GM19467 (cell line): ENCODE data around the gene CDC6.

Experiments
- ATAC-seq: cut with Tn5 transposase; IDR thresholded peaks from one replicate; pipeline ENCODE4 v1.9.1; 2021; ENCODE audit warnings: mild to moderate bottlenecking, moderate library complexity; ENCODE audit not compliant: unreplicated experiment

CDC6 gene

GRCh38 chr17:40338941-40339649 lies 51.4 kb downstream of the CDC6 start:
- no peak for ATAC-seq

GRCh38 chr17:40340327-40340726 lies 52.6 kb downstream of the CDC6 start:
- no peak for ATAC-seq

DNA sequence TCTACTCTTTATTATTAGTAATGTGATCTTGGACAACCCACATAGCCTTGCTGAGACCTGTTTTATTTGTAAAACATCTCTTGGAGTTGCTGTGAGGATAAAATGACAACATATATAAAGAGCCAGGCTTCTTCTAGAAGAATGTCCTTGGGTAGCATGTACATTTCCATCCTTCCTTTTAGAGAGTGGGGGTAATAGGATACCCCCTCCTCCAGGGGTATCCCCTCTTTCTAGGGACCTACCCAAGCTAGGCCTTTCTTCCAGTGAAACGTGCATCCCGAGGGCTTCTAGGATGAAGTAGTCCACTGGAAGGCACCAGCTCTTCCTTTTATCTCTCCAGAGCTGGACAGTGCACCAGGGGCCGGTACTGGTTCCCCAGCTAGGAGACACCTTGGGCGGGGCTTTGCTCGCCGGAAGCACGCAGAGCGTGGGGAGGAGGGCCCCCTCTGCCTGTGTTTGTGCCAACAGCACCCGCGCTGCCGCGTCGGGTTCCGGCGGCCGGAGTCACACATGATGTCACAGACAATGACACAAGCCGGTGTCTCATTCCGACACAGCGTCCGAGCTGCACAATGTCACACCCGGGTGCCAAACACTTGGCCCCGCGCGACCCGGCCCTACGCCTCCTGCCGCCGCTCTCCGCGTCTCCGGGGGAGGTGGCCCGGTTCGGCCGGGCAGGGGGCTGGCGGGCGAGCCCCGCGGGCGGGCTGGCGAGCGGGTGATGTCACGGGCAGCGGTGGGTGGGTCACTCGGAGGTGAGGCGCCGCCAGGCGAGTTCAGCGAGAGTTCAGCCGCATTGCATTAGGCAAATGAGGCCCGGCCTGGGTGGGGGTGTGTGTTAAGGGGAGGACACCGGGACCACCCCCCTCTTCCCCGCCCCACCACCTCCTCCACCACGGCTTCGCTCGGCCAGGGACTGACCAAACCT lies 53.5 kb downstream of the CDC6 start:
- no peak for ATAC-seq

GRCh38 chr17:40341808-40342503 lies 54.3 kb downstream of the CDC6 start:
- no peak for ATAC-seq

DNA sequence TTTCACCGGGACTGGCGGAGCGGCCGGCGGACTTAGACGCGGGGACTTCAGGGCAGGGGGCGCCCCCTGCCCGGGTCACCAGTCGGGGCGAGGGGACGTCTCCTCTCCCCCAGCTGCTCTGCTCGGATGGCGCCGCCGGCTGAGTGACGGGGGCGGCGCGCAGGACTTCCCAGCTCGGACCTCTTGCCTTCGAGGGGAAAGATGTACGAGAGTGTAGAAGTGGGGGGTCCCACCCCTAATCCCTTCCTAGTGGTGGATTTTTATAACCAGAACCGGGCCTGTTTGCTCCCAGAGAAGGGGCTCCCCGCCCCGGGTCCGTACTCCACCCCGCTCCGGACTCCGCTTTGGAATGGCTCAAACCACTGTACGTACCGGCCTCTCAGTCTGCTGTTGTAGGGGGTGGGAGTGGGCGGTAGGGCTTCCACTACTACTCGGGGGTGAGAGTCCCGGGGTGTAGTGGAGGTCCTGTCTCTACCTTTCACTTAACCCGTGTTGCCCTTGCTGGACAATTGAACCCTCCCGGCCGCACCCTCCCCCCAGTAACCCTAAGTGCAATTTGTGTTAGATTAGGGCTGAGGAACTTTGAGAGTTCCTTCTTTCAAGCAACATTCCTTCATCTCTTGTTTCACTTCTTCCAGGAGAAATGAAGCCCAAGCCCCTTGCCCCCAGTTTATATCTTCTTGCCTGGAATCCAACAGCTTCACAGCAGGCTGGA lies 55.0 kb downstream of the CDC6 start:
- no peak for ATAC-seq

DNA sequence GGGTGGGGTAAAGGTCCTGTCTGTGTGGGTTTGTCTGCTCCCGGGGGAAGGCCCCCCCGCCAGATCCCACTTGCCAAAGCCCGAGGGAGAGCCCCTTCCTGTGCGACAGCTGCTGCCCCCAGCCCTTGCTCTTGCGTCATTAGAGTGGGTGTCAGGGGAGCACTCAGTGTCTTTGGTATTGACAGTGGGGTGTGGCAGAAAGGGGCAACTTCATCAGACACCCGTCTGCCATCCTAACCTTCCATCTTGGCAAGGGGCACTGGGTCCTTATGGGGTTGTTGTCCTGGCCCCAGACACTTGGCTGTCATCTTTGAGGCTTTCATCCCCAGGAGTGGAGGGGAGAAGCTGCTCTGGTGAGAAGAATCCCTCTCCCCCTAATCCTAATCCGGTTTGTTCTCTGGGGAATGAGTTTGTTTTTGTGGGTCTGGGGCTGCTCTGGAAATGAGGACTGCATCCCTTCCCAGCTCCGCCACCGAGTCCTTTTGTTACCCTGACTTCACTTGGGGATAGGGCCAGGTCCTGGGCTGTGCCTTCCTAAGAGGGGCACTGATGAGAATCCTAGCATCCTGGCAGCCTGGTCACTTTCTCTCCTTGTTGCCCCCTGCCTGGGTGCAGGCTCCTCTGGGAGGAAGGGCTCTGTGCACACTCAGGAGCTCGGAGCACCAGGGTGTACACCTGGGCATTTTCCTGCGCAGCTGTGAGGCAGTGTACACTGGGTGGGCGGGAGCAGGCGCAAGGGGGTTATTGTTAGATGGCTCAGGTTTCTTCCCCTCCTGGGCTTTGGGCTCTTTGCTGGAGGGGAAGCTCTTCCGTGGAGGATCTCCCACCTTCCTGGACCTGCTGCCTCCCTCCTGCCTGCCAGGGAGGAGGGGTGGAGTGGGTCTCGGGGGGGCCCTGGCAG lies 55.8 kb downstream of the CDC6 start:
- ATAC-seq = no peak

DNA sequence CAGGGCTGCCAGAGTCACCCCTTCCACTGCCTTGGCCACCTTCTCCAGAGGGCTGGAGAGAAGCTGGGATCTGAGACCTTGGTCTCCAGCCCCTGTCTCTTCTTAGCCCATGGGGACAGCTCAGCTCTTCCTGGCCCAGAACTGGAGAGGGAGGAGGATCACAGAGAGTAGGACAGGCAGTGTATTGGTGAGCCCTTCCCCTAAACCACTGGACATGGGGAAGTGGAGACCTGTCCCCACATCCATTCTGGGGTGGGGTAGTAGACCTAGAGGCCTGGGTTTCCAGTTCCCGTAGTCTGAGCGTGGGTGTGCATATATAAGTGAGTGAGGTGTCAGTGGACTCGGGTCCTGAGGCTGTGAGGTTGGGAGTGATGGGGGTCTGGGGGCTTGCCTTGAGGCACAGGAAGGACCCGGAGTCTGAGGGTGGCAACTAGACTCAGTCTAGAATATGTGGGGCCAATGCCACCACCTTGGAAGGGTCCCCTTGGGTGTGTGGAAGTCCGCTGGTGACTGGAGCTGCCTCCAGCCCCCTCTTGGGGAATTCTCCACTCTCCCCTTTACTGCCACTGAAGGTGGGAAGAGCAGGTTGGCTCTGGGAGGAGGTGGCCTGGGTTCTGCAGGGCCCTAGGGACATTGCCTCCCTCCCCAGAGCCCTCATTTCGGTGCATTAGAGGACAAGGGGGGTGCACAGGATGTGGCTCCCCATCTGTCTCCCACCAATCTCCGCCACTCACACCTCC lies 56.9 kb downstream of the CDC6 start:
- ATAC-seq = no peak

- no peak for ATAC-seq
Measured at GRCh38 chr17:40345161-40345993, 57.7 kb downstream of the CDC6 start.

GRCh38 chr17:40345994-40346764 lies 58.5 kb downstream of the CDC6 start:
- no peak for ATAC-seq

- ATAC-seq = no peak
Measured at GRCh38 chr17:40346765-40347158, 59.1 kb downstream of the CDC6 start.

- no peak for ATAC-seq
Measured at GRCh38 chr17:40347319-40348135, 59.8 kb downstream of the CDC6 start.

GRCh38 chr17:40348136-40348504 lies 60.4 kb downstream of the CDC6 start:
- ATAC-seq = no peak

GRCh38 chr17:40348562-40349476 lies 61.1 kb downstream of the CDC6 start:
- ATAC-seq = no peak

DNA sequence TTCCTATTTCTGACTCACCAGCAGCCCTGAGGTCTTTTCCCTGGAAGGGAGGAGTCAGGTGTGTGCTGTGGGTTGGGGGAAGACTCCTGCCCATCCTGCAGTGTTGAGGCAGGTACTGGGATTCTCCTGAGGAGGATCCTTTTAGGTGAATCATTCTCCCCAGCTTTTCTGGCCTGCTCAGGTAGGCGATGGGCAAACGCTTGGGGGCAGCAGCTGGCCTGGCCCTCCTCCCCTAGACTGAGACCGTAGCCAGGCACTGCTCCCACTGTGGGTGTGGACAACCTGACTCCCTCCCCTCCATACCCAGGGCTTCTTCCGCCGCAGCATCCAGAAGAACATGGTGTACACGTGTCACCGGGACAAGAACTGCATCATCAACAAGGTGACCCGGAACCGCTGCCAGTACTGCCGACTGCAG lies 61.8 kb downstream of the CDC6 start:
- ATAC-seq = no peak

GRCh38 chr17:40349895-40350688 lies 62.4 kb downstream of the CDC6 start:
- no peak for ATAC-seq
